A549 treated with Hydrocortisone at 1 μM for 4 hours (cell line): Measurements from ENCODE around the gene CD3E. TPM values are rescaled to one million over a fixed set of nuclear protein-coding genes. Genes with fewer than 3 reads are reported as not detected.

Source experiments
- total RNA-seq: library from RNA; stranded (reverse); fragments of 200-300 nt; extraction: Qiagen RNA extraction; gene quantifications from 5 replicates; pipeline ENCODE4 v1.2.3, GENCODE V29; 2022

The CD3E gene
- total RNA-seq = not detected in 5 replicates

DNA sequence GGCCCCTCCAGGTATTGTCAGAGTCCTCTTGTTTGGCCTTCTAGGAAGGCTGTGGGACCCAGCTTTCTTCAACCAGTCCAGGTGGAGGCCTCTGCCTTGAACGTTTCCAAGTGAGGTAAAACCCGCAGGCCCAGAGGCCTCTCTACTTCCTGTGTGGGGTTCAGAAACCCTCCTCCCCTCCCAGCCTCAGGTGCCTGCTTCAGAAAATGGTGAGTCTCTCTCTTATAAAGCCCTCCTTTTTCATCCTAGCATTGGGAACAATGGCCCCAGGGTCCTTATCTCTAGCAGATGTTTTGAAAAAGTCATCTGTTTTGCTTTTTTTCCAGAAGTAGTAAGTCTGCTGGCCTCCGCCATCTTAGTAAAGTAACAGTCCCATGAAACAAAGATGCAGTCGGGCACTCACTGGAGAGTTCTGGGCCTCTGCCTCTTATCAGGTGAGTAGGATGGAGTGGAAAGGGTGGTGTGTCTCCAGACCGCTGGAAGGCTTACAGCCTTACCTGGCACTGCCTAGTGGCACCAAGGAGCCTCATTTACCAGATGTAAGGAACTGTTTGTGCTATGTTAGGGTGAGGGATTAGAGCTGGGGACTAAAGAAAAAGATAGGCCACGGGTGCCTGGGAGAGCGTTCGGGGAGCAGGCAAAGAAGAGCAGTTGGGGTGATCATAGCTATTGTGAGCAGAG is at the start of gene CD3E:
TSS of gene CD3E (plus strand) at position 163 of the 681 bp plus-strand sequence. CDS start at position 386, 223 bp downstream.

DNA sequence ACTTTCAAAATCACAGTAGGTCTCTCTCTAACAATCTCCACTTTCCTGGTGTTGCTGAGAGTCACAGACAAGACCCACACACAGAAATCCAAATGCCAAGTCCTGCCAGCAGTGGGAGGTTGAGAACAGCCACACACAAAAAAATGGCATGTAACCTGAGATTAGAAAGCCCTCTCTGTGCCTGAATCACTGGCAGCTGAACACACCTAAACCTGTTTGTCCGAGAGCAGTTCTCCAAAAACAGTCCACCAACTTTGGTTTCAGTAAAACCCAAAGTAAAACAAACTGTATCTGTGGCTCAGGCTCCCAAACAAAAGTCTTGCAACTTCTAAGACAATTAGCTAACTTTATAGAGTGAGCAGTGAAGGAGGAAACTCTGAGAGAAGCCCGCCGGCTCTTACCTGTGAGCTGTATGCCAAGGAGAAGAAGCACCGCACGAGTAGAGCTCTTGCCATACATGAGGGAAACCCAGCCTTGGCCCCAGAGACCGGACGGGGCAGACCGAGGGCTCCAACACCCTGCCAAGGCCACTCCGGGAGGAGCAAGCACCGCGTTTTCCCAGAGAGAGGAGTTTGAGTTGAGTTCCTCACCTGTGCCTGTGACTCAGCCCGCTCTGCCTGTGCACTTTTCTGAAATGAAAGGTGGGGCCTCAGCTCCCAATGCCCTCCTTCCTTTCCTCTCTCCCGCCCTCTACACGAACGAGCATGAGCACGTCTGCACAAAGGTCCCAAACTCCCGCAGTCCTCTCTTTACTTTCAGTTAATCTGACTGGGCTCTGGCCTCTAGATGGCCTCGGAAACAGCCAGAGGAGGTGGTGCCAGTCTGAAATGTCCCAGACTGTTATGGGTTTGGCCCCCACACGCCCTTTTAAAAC is 40.6 kb upstream of the CD3E start, which contains the start of gene MPZL2:
TSS of gene MPZL2 (minus strand) at position 603 of the 874 bp plus-strand sequence. CDS start at position 459, 144 bp downstream.

DNA sequence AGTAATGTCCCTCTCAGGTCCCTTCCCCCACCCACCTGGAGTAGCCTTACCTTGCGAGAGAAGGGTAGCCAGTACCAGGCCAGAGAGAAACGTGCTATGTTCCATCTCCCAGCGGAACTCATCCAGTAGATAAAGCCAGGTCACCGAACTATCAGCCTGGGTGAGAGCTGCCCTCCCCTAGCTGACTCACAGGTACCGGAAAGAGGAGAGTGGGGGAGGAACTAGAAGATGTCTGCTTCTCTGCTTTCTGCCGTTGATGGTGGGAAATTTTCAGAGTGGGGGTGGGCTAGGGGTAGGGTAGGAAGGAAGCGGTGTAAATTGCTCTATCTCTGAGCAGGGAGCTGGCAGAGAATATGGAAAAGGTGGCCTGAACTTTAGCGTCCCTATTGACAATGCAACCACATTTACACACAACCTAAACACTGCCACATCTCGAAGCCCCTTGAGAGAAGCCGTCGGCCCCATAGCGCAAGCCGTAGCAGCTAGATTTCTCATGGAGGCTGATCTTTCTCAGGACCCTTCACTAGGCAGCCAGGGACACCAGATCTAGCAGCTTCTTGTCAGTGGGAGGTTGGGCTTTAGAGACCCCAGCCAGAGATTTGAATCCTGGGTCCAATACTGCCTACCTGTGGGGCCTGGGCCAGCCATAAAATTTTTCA is 38.1 kb downstream of the CD3E start, which contains the start of gene CD3D:
TSS of gene CD3D (minus strand) at position 203 of the 659 bp plus-strand sequence. CDS start at position 105, 98 bp downstream.

DNA sequence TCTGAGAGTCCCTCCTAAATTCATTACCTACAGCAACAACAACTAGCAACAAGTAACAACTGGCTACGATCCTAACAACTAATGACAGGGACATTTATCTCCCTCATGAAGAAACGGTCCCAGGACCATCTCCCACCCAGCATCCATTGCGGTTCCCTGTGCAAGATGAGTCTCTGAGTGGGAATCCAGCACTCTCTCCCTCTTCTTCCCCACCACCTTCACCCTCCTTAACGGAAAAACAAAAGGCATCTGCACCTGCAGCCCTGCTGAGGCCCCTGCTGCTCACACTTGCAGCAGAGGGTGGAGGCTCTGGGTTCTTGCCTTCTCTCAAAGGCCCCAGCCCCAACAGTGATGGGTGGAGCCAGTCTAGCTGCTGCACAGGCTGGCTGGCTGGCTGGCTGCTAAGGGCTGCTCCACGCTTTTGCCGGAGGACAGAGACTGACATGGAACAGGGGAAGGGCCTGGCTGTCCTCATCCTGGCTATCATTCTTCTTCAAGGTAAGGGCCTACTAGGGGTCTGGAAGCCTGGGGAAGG is 39.5 kb downstream of the CD3E start, which contains the start of gene CD3G:
TSS of gene CD3G (plus strand) at position 364 of the 535 bp plus-strand sequence. CDS start at position 444, 80 bp downstream.

DNA sequence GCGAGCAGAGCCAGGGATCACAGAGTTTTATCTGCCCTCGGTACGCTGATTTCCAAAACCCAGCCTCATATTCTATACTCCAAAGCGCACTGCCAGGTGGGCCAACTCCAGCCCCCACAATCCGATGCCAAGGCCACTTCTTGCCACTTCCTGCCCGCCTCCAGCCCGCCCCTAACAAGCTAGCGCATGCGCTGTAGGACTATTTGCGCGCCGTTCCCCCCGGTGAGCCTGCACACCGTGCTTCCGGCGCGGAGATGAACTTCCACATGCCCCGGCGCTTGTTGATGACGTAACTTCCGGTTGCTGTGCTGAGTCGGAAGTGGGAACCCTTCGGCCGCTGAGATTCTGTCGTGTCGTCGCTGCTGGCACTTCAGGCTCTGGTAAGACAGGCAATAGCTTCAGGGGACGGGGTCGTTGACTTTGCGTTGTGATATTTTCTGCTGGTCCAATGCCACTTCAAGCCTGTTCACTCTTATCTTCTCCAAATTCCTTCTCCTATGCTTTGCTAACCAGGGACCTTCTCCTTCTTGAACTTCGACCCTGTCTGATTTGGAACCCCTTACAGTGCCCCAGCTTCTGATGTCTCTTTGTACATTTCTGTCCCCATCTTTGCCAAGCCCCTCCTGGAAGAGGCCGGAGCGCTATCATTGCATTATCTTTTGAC is 54.9 kb downstream of the CD3E start, which contains the start of gene UBE4A:
TSS of gene UBE4A (plus strand) at position 306 of the 664 bp plus-strand sequence. CDS start 5,481 bp downstream, outside the sequence.

Other genes starting within 250 kb of the CD3E start
- gene TMPRSS4, start 227.7 kb upstream of the CD3E start, total RNA-seq = not detected in 5 replicates
- gene SMIM35, start 217.8 kb upstream of the CD3E start, total RNA-seq = not detected in 5 replicates
- gene SCN4B, start 151.9 kb upstream of the CD3E start, total RNA-seq = 0.06 to 0.21 TPM (median 0.07 TPM) in 4 of 5 replicates, not detected in the other
- not detected in 5 replicates for gene SCN2B, start 128.1 kb upstream of the CD3E start, total RNA-seq
- not detected in 5 replicates for gene JAML, start 79.7 kb upstream of the CD3E start, total RNA-seq
- 0.26 to 0.48 TPM (median 0.36 TPM) in 5 replicates for gene MPZL3, start 52.4 kb upstream of the CD3E start, total RNA-seq
- gene MPZL2, start 40.4 kb upstream of the CD3E start, total RNA-seq = 0.03 to 0.15 TPM (median 0.08 TPM) in 4 of 5 replicates, not detected in the other
- not detected in 5 replicates for gene CD3D, start 38.0 kb downstream of the CD3E start, total RNA-seq
- gene CD3G, start 39.6 kb downstream of the CD3E start, total RNA-seq = not detected in 5 replicates
- 8.5 to 12.5 TPM (median 9.1 TPM) in 5 replicates for gene UBE4A, start 54.9 kb downstream of the CD3E start, total RNA-seq
- gene ATP5MG, start 96.9 kb downstream of the CD3E start, total RNA-seq = 119 to 208 TPM (median 188 TPM) in 5 replicates
- 9.3 to 19.5 TPM (median 12.7 TPM) in 5 replicates for gene KMT2A, start 131.8 kb downstream of the CD3E start, total RNA-seq
- not detected in 5 replicates for gene TTC36, start 222.7 kb downstream of the CD3E start, total RNA-seq
- gene TMEM25, start 226.5 kb downstream of the CD3E start, total RNA-seq = 0.26 to 0.68 TPM (median 0.40 TPM) in 5 replicates